Smooth muscle cell (in vitro differentiated cells): ENCODE results near the gene IRS2. TPM values are rescaled to one million over a fixed set of nuclear protein-coding genes. Genes with fewer than 3 reads are reported as not detected.

ENCODE experiments used
- DNase-seq: peaks from one replicate; lab custom pipeline; 2025; ENCODE audit not compliant: unreplicated experiment; lab: John Stamatoyannopoulos, UW
- H2AFZ ChIP-seq: fragments of 200-600 bp; sonication (generic); 2 replicates; pipeline ENCODE4 v1.6.0; 2016; ENCODE audit warnings: antibody characterized with exemption, low read depth, mild to moderate bottlenecking
- H3F3A ChIP-seq: fragments of 200-600 bp; sonication (generic); 2 replicates; pipeline ENCODE4 v1.6.0; 2017; ENCODE audit warnings: antibody characterized with exemption, low read depth
- H3K27ac ChIP-seq: fragments of 200-600 bp; sonication (generic); 2 replicates; pipeline ENCODE4 v1.5.1; 2016; ENCODE audit warnings: low read depth, mild to moderate bottlenecking
- H3K27me3 ChIP-seq: fragments of 200-600 bp; sonication (generic); 2 replicates; pipeline ENCODE4 v1.6.1; 2016; ENCODE audit warnings: low read depth, mild to moderate bottlenecking
- H3K36me3 ChIP-seq: fragments of 200-600 bp; sonication (generic); 2 replicates; pipeline ENCODE4 v1.5.1; 2016; ENCODE audit warnings: low read depth
- H3K4me1 ChIP-seq: fragments of 200-600 bp; sonication (generic); 2 replicates; pipeline ENCODE4 v1.5.1; 2016; ENCODE audit warnings: low read depth
- H3K4me2 ChIP-seq: fragments of 200-600 bp; sonication (generic); 2 replicates; pipeline ENCODE4 v1.6.0; 2016; ENCODE audit warnings: mild to moderate bottlenecking
- H3K4me3 ChIP-seq: fragments of 200-600 bp; sonication (generic); 2 replicates; pipeline ENCODE4 v1.5.1; 2016; ENCODE audit warnings: mild to moderate bottlenecking
- H3K79me2 ChIP-seq: fragments of 200-600 bp; sonication (generic); 2 replicates; pipeline ENCODE4 v1.6.0; 2016; ENCODE audit warnings: low read depth, mild to moderate bottlenecking
- H3K9ac ChIP-seq: fragments of 200-600 bp; sonication (generic); 2 replicates; pipeline ENCODE4 v1.6.0; 2016; ENCODE audit warnings: low read depth
- H3K9me3 ChIP-seq: fragments of 200-600 bp; sonication (generic); replicated peaks from 2 replicates; pipeline ENCODE4 v1.5.1; 2016; ENCODE audit warnings: low read depth
- H4K20me1 ChIP-seq: fragments of 200-600 bp; sonication (generic); 2 replicates; pipeline ENCODE4 v1.6.0; 2016; ENCODE audit warnings: low read depth
- WGBS: methylation state at CpG from one replicate; pipeline ENCODE4 v1.1.7; 2016; ENCODE audit warnings: low lambda C conversion rate; 5-methylcytosine and 5-hydroxymethylcytosine counted together
- polyA plus RNA-seq: library from polyadenylated mRNA; unstranded; fragments of >200 nt; fragmentation: Nextera tagmentation; extraction: Ambion mirVana; gene quantifications from 2 replicates; pipeline ENCODE4 v1.2.1, GENCODE V29; 2016
- total RNA-seq: library from RNA; depleted of rRNA; stranded (reverse); fragments of >200 nt; gene quantifications from 2 replicates; pipeline ENCODE4 v1.2.3, GENCODE V29; 2014
- TF ChIP-seq, protein P1 (sequence below): fragments of 200-600 bp; sonication (generic); IDR thresholded peaks from 2 replicates; pipeline ENCODE4 v1.5.1; 2017; ENCODE audit warnings: borderline replicate concordance, mild to moderate bottlenecking, antibody characterized with exemption; ENCODE audit not compliant: insufficient read depth, poor library complexity, severe bottlenecking

Gene IRS2
- total and polyA plus RNA-seq, 2 experiments from 2014 or later, result 0.90 to 1.7 TPM

- H3F3A ChIP-seq, result no peaks in the 10 kb centered on the region
Measured at GRCh38 chr13:109794095-109794494, 7.7 kb upstream of the IRS2 start.

GRCh38 chr13:109792416-109793059 lies 6.2 kb upstream of the IRS2 start:
- Histone ChIP-seq H3K79me2 (no peaks in the 10 kb centered on the region), H3K4me2 (no peak overlapping the region), H4K20me1 (no peaks in the 10 kb centered on the region), H3K4me1 (no peaks in the 10 kb centered on the region), H3K36me3 (no peaks in the 10 kb centered on the region), H3K27ac (no peak overlapping the region), H3K9ac (no peak overlapping the region), H3K4me3 (no peak overlapping the region), H3K9me3 (no peaks in the 10 kb centered on the region), H3K27me3 (peaks cover 15% of the 10 kb centered on the region), H2AFZ (no peak overlapping the region), H3F3A (peaks cover 3% of the 10 kb centered on the region)
- 80% methylated on average over 6 of the region's 6 CpGs for WGBS
- TF ChIP-seq, protein P1, sequence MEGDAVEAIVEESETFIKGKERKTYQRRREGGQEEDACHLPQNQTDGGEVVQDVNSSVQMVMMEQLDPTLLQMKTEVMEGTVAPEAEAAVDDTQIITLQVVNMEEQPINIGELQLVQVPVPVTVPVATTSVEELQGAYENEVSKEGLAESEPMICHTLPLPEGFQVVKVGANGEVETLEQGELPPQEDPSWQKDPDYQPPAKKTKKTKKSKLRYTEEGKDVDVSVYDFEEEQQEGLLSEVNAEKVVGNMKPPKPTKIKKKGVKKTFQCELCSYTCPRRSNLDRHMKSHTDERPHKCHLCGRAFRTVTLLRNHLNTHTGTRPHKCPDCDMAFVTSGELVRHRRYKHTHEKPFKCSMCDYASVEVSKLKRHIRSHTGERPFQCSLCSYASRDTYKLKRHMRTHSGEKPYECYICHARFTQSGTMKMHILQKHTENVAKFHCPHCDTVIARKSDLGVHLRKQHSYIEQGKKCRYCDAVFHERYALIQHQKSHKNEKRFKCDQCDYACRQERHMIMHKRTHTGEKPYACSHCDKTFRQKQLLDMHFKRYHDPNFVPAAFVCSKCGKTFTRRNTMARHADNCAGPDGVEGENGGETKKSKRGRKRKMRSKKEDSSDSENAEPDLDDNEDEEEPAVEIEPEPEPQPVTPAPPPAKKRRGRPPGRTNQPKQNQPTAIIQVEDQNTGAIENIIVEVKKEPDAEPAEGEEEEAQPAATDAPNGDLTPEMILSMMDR, result no peak
- DNase-seq, result no peak

More at GRCh38 chr13:109794095-109794494, 7.7 kb upstream of the IRS2 start:
- WGBS, result 86% methylated on average over 12 of the region's 12 CpGs
- Histone ChIP-seq H3K9me3 (no peaks in the 10 kb centered on the region), H3K4me2 (no peak overlapping the region), H4K20me1 (no peaks in the 10 kb centered on the region), H2AFZ (no peak overlapping the region), H3K36me3 (no peaks in the 10 kb centered on the region), H3K79me2 (no peaks in the 10 kb centered on the region), H3K27ac (no peak overlapping the region), H3K9ac (no peak overlapping the region), H3K27me3 (peaks cover 22% of the 10 kb centered on the region), H3K4me1 (no peaks in the 10 kb centered on the region), H3K4me3 (no peak overlapping the region)
- TF ChIP-seq, protein P1, result no peak
- no peak for DNase-seq

DNA sequence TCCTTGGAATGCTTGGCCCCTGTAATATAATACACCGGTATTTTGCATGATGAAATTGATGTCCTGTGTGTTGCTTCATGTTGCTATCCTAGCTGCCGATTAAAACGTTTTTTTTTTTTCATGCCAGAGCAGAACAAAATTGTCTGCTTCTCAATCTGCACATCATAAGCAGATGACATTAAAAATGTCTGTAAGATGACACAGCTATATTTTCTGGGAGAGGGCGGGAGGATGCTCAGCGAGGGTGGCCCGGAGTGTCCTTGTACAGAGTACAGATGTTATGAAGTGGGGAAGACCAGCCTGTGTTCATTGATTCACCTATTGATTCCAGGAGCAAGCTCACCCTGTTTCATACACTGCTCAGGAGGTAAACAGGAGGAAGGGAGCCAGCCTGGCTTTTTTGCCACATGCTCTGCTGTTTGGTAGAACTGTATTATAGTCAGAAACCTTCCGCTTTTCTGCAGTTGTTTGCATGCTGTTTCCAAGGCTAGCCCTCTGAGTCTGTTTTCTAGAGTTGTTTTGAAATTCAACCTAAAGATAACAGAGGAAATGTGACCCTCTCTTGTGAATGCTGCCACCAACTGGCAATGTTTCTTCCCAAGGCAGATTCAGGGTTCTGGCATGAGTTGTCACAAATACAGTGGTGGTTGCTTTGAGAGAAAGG lies 4.7 kb upstream of the IRS2 start:
- Histone ChIP-seq H4K20me1 (no peaks in the 10 kb centered on the region), H3K79me2 (no peaks in the 10 kb centered on the region), H3K9ac (no peak overlapping the region), H3K4me3 (no peak overlapping the region), H3K9me3 (no peaks in the 10 kb centered on the region), H3F3A (peaks cover 3% of the 10 kb centered on the region), H3K27me3 (peaks cover 10% of the 10 kb centered on the region), H3K4me2 (no peak overlapping the region), H3K36me3 (no peaks in the 10 kb centered on the region), H2AFZ (no peak overlapping the region), H3K27ac (no peak overlapping the region), H3K4me1 (no peaks in the 10 kb centered on the region)
- TF ChIP-seq, protein P1, result peak; percentile 40
- no peak for DNase-seq
- 62% methylated on average over 7 of the region's 7 CpGs for WGBS
